SJSA1 (cell line): ENCODE results near the gene ZNF365. TPM values are rescaled to one million over a fixed set of nuclear protein-coding genes. Genes with fewer than 3 reads are reported as not detected.

Source experiments
- DNase-seq, 2 experiments: peaks; one replicate each; pipeline ENCODE4 v3.0.0-alpha.2; 2015 to 2020; ENCODE audit warnings: low spot score in 2 of 2, low read depth in 1 of 2
- H3K27ac ChIP-seq: fragments of 250-450 bp; sonication (Bioruptor Pico); 2 replicates; pipeline ENCODE4 v1.5.1; 2020; ENCODE audit warnings: mild to moderate bottlenecking, moderate library complexity
- H3K27me3 ChIP-seq: fragments of 250-450 bp; sonication (Bioruptor Pico); replicated peaks from 2 replicates; pipeline ENCODE4 v1.5.1; 2020; ENCODE audit warnings: mild to moderate bottlenecking, moderate library complexity
- H3K36me3 ChIP-seq: fragments of 250-450 bp; sonication (Bioruptor Pico); 2 replicates; pipeline ENCODE4 v1.5.1; 2020; ENCODE audit warnings: mild to moderate bottlenecking
- H3K4me1 ChIP-seq: fragments of 250-450 bp; sonication (Bioruptor Pico); replicated peaks from 2 replicates; pipeline ENCODE4 v1.6.1; 2021; ENCODE audit warnings: mild to moderate bottlenecking
- H3K4me3 ChIP-seq: fragments of 250-450 bp; sonication (Bioruptor Pico); 2 replicates; pipeline ENCODE4 v1.5.1; 2020; ENCODE audit warnings: mild to moderate bottlenecking
- H3K9me3 ChIP-seq: fragments of 250-450 bp; sonication (Bioruptor Pico); replicated peaks from 2 replicates; pipeline ENCODE4 v1.5.1; 2020; ENCODE audit warnings: mild to moderate bottlenecking
- total RNA-seq: library from RNA; depleted of rRNA; stranded (reverse); fragments of >200 nt; shearing (Covaris generic); gene quantifications from 2 replicates; pipeline ENCODE4 v1.2.3, GENCODE V29; 2014

Gene ZNF365
- total RNA-seq, 1 experiment from 2014 or later: 1.4 TPM

DNA sequence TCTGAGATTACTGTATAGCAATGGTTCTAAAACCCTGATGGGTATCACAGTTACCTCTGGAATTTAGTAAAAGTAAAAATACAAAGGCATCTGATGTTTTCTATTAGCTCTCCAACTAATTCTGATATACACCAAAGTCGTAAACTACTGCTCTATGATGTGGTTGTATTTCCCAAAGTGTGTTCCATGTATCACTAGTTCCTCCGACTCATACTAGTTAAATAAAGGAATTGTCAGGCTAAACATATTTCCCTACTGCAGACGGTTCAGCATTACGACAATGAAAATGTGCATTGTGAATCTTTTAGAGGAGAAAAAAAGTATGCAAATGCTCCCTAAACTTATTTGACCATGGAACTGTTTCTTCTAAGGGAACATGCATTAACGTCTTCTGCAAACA, 38.9 kb downstream of the ZNF365 start:
- Histone ChIP-seq H3K27me3 (0 out of 2 replicates have a peak, but pooled peaks cover 5% of the 10 kb centered on the region), H3K36me3 (no peaks in the 10 kb centered on the region), H3K27ac (no peak overlapping the region), H3K9me3 (0 out of 2 replicates have a peak, but pooled peaks cover 2% of the 10 kb centered on the region), H3K4me3 (no peak overlapping the region), H3K4me1 (no peaks in the 10 kb centered on the region)
- DNase-seq: no peak

DNA sequence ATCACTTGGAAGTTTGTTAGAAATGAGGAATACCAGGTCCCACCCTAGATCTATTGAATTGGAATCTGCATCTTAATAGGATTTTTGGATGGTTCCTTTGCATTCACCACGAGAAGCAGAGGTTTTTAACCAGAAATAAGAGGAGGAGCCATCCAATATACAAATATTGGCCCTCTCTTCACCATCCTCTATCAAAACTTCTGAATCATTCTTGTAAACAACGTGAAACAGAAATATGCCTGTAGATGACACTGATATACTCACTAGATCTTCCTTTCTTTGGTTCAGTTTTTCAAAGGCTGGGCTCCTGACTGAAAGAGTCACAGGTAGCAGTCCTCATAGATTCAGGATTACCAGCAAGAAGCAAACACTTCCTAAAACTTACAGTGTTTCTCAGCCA, 39.5 kb downstream of the ZNF365 start:
- no peak for DNase-seq
- Histone ChIP-seq H3K27ac (no peak overlapping the region), H3K9me3 (0 out of 2 replicates have a peak, but pooled peaks cover 2% of the 10 kb centered on the region), H3K27me3 (0 out of 2 replicates have a peak, but pooled peaks cover 5% of the 10 kb centered on the region), H3K36me3 (no peaks in the 10 kb centered on the region), H3K4me1 (no peaks in the 10 kb centered on the region), H3K4me3 (no peak overlapping the region)

DNA sequence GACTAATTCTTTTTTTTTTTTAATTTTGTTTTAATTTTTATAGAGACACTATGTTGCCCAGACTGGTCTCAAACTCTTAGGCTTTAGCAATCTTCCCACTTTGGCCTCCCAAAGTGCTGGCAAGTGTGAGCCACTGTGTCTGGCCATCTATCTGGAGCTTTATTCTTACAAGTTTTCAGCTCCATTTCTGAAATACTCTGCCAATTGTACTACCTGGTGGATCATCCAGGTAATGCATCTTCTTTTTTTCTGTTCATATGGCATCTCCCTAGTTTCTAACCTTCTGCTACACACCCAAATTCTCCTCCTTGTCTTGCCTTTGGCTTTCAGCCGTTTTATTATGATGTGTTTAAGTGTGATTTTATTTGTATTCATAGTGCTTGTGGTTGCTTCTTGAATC, 40.2 kb downstream of the ZNF365 start:
- Histone ChIP-seq H3K9me3 (0 out of 2 replicates have a peak, but pooled peaks cover 2% of the 10 kb centered on the region), H3K4me3 (no peak overlapping the region), H3K4me1 (no peaks in the 10 kb centered on the region), H3K27me3 (0 out of 2 replicates have a peak, but pooled peaks cover 5% of the 10 kb centered on the region), H3K36me3 (no peaks in the 10 kb centered on the region), H3K27ac (no peak overlapping the region)
- DNase-seq: no peak

DNA sequence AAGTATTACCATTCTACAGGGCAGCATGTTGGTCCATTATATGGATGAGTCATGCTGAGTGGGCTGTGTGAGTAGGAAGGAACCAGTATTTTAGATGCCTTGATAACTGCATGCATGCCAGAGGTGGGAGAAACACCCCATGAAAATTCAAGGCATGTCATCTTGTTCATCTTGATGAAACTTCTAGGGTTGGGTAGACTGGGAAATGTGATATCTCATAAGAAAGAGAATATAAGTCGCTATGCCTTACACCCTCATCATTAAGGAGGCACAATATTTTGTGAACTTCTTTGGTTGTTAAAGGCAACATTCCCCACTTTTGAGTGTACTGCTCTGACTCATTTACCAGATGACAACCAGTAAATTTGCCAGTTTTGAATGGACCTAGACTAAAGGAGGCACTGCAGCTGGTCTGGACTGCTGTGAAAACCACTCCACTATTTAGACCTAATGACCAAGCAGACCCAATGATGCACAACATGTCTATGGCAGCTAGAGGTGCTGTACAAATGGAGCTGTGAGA, 48.0 kb downstream of the ZNF365 start:
- Histone ChIP-seq H3K36me3 (no peaks in the 10 kb centered on the region), H3K27me3 (no peaks in the 10 kb centered on the region), H3K4me3 (no peak overlapping the region), H3K27ac (no peak overlapping the region), H3K9me3 (no peaks in the 10 kb centered on the region), H3K4me1 (peaks cover 9% of the 10 kb centered on the region)
- peak in 1 of 2 experiments; percentile 31 for DNase-seq

DNA sequence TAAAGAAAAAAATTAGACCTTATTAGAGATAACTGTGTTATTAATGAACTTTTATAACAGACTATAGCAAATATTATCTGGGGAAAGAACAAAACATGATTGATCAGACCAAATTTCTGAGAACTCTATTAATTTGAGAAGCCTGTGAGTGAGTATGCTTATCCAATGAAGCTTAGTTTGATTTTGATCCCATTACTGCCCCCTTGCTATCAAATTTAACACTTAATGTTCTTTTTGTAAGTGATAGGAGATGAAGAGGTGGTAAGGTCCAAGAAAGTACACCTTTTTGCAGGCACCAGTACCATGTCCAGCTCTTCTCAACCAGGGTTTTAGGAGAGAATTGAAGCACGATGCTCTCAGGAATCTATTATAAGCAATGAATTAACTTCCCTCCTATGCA, 49.9 kb downstream of the ZNF365 start:
- no peak for DNase-seq
- no peak overlapping the region for H3K27ac ChIP-seq

DNA sequence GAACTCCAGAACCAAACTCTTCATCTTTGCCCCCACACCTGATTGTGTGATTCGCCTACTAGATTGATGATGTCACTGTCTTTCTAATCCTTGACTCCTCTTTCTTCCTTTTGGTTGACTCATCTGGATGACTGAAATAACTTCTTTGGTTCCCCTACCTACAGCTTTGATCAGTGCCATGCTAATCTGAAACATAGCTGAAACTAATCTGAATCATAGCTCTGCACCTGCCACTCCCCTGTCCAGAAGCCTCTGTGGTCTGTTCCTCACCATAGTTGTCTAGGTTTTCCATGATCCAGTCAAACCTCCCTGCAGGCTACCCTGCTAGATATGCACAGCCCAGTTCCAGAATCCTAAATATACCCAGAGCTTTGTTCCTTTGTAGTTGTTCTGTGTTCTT, 51.9 kb downstream of the ZNF365 start:
- no peaks in the 10 kb centered on the region for H3K27me3 ChIP-seq
- H3K36me3 ChIP-seq: no peaks in the 10 kb centered on the region
- no peak overlapping the region for H3K27ac ChIP-seq
- no peak for DNase-seq
- H3K9me3 ChIP-seq: no peaks in the 10 kb centered on the region
- H3K4me3 ChIP-seq: no peak overlapping the region
- peaks cover 9% of the 10 kb centered on the region for H3K4me1 ChIP-seq

More for the DNA sequence above, 49.9 kb downstream of the ZNF365 start:
- H3K4me3 ChIP-seq: no peak overlapping the region
- H3K36me3 ChIP-seq: no peaks in the 10 kb centered on the region
- peaks cover 9% of the 10 kb centered on the region for H3K4me1 ChIP-seq
- no peaks in the 10 kb centered on the region for H3K27me3 ChIP-seq
- H3K9me3 ChIP-seq: no peaks in the 10 kb centered on the region

DNA sequence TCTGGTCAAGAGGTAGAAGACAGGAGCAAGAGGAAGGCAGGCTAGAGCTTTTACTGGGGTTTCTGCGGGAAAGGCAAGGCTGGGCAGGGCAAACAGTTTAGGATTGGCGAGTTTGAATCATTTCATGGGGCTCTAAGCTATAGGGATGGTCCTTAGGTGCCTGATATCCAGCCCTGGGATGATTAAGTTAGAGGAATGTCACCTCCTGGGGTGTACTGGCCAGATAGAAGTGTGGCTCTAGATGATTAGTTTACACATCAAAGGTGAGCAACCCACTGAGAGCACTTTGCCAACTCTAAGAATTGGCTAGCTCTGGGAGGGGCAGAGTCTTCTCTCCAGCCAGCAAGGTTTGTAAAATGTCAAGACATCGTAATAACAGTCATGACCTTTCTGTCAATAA, 52.4 kb downstream of the ZNF365 start:
- peaks cover 9% of the 10 kb centered on the region for H3K4me1 ChIP-seq
- H3K9me3 ChIP-seq: no peaks in the 10 kb centered on the region
- H3K27me3 ChIP-seq: no peaks in the 10 kb centered on the region
- DNase-seq: no peak
- H3K27ac ChIP-seq: no peak overlapping the region
- no peaks in the 10 kb centered on the region for H3K36me3 ChIP-seq
- no peak overlapping the region for H3K4me3 ChIP-seq

DNA sequence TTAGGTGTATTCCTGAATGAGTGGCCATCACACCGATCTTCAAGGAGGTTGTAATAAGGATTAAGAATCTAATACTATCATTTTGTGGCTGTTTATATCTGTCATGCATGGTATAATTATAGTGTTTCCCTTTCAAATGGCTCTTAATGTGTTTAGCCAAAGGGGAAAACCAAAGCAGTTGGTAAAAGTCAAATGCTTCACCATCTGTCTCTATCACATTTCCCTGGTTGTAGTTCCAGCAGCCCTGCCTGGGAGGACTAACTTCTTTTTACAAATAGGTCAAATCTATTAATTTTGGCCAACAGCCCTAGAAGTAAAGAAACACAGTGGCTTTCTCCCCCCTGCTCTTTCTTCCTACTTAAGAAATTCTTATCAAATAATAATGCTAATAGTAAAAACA, 56.7 kb downstream of the ZNF365 start:
- H3K27ac ChIP-seq: no peak overlapping the region
- no peak for DNase-seq
- H3K27me3 ChIP-seq: no peaks in the 10 kb centered on the region
- H3K4me3 ChIP-seq: no peak overlapping the region
- H3K4me1 ChIP-seq: peaks cover 20% of the 10 kb centered on the region
- H3K9me3 ChIP-seq: no peaks in the 10 kb centered on the region
- H3K36me3 ChIP-seq: no peaks in the 10 kb centered on the region

DNA sequence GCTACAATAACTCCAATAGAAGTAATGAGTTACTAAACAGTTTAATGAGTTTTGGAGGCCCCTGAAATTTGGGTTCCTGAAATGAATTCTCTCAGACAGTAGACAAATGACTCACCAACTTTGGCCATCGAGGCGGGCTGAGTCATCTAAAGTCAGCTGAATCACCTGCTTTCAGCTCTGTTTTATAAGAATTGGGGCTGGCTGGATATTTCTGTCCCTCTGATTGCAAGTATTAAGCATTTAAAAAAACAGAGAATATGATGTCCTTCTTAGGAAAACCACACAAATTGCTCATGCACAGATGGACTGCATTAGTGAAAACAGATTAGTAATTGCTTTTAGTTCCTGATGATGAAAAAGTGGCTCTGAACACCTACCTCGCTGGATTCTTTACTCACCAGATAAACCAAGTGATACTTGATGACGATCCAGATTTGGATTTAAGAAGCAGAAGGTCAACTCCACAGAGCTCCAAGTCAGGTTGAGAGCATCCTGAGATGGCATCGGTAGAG, 59.1 kb downstream of the ZNF365 start:
- no peak overlapping the region for H3K4me3 ChIP-seq
- no peaks in the 10 kb centered on the region for H3K36me3 ChIP-seq
- H3K27me3 ChIP-seq: no peaks in the 10 kb centered on the region
- peak overlapping the region; percentile 38 for H3K27ac ChIP-seq
- no peaks in the 10 kb centered on the region for H3K9me3 ChIP-seq
- DNase-seq: peak; percentile 83 to 89
- H3K4me1 ChIP-seq: peaks cover 20% of the 10 kb centered on the region

DNA sequence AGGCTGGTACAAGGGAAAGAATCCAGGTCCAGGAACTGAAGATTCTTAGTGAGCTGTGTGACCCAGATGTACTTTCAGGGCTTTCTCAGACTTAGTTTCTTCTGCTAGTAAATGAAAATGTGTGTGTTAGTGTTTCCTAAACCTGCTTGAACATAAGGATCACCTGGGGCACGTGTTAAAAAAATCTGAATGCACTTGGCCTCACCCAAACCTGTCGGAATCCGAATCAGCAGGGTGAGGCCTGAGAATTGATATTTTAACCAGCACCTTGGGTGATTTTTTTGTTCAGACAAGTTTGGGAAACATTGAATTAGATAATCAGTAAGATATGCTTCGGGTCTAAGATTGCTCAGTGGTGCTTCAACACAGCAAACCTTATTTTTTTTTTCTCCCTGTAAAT, 59.7 kb downstream of the ZNF365 start:
- Histone ChIP-seq H3K36me3 (no peaks in the 10 kb centered on the region), H3K27ac (peak overlapping the region; percentile 12), H3K9me3 (no peaks in the 10 kb centered on the region), H3K27me3 (no peaks in the 10 kb centered on the region), H3K4me1 (peaks cover 20% of the 10 kb centered on the region), H3K4me3 (no peak overlapping the region)
- no peak for DNase-seq

DNA sequence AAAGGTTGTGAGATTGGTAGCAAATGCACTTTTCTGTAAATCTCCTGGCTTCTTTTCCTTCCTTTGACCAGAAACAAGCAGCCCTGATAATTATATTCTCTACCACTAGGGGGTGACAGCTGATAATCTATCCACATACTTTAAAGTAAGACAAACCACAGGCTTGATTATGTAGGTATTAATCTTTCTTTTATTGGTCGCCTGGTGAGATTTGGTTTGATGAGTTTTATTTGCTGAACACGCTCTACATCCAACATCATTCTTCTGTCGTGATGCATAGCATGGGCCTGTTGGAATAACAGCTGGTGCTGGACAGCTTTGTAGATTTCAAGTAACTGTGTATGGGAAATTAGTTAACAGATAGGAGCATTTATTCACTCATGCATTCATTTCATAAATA, 63.5 kb downstream of the ZNF365 start:
- Histone ChIP-seq H3K27ac (no peak overlapping the region), H3K36me3 (no peaks in the 10 kb centered on the region), H3K27me3 (no peaks in the 10 kb centered on the region), H3K4me1 (peaks cover 14% of the 10 kb centered on the region), H3K4me3 (no peak overlapping the region), H3K9me3 (no peaks in the 10 kb centered on the region)
- DNase-seq: peak in 1 of 2 experiments; percentile 72

DNA sequence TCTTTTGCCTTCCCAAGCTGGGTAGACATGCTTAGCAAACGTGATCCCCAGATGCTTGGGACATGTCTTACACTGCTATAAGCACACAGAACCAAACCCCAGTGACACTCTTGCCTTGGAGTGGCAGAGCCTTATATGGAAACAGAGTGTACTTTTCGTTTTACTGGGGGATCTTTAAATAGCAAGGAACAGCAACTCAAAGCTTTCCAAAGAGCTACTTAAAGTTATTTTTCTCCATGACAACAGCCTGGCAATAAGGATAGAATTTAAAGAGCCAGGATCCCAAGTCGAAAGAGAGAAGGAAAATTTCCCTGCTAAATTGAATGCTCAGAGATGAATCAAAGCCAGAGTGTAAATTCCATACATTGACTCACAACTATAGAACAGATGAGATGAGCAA, 67.8 kb downstream of the ZNF365 start:
- no peaks in the 10 kb centered on the region for H3K9me3 ChIP-seq
- H3K27me3 ChIP-seq: no peaks in the 10 kb centered on the region
- no peak for DNase-seq
- H3K36me3 ChIP-seq: no peaks in the 10 kb centered on the region
- H3K4me3 ChIP-seq: no peak overlapping the region
- no peaks in the 10 kb centered on the region for H3K4me1 ChIP-seq
- no peak overlapping the region for H3K27ac ChIP-seq

DNA sequence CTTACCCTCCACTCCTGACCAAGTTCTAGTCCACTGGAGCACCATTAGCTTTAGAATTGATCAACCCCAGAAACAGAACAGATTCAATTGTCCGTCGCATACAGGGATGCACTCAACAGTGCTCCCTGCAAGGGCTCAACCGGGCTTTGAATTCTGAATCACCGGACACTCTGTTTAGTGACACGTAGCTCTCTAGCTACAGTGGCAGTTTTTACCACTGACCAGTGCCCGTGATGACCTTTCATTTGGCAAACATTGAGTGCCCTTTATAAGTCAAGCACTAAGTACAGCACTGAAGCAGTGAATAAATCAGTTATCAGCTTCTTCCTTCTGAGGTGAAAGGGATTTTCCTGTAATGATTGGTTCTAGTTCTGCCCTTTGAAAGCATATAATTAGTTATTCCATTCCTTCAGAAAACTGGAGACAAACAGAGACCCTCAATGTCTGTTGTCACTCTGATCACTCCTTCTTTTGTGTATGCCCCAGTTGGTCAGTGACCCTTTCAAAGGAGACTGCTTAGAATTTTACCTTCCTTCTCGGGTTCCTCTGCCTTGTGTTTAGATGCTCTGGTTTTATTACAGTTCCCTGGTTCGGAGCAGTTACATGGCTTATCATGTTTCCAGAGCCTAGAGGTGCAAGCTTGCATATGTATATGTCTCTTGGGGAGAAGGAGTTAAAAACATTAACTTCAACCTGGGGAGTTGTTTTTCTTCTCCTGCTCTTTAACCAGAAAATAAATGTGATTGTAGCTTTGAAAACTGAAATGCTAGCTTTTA, 68.9 kb downstream of the ZNF365 start:
- Histone ChIP-seq H3K36me3 (no peaks in the 10 kb centered on the region), H3K9me3 (no peaks in the 10 kb centered on the region), H3K27ac (no peak overlapping the region), H3K4me1 (no peaks in the 10 kb centered on the region), H3K27me3 (no peaks in the 10 kb centered on the region), H3K4me3 (no peak overlapping the region)
- no peak for DNase-seq

DNA sequence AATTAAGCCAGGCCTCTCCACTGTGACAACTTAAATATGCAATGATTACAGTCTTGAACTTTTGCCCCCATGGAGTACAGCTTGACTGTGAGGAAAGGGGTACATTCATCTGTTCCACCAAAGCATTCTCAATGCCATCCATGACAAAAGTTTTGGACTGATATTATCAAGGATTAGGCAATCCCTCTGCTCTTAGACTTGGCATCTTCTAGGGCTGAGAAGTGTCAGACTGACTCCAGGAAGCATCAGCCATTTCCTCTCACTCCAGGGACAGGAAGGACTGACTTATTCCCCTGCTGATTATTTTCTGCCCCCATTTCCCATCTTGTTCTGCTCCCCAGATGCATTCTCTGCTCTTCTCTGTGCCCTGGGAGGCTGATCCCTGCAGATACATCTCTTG, 69.7 kb downstream of the ZNF365 start:
- no peak for DNase-seq
- no peak overlapping the region for H3K4me3 ChIP-seq
- H3K27me3 ChIP-seq: no peaks in the 10 kb centered on the region
- no peaks in the 10 kb centered on the region for H3K9me3 ChIP-seq
- H3K27ac ChIP-seq: no peak overlapping the region
- no peaks in the 10 kb centered on the region for H3K4me1 ChIP-seq
- no peaks in the 10 kb centered on the region for H3K36me3 ChIP-seq
